Testis (tissue), 2 donors: ENCODE results near the gene THAP10.

Experiments
- CTCF ChIP-seq, 3 experiments: fragments of 450-650 bp in 2 of 3; fragments of 200-600 bp in 1 of 3; sonication (generic) in 1 of 3; IDR thresholded peaks; one replicate each; pipeline ENCODE4 v1.5.1; 2016 to 2019; ENCODE audit warnings: antibody characterized with exemption in 3 of 3, mild to moderate bottlenecking in 2 of 3, moderate library complexity in 1 of 3
- POLR2A ChIP-seq: fragments of 450-650 bp; IDR thresholded peaks from one replicate; pipeline ENCODE4 v1.6.1; 2017; ENCODE audit warnings: antibody characterized with exemption, mild to moderate bottlenecking, moderate library complexity

GRCh38 chr15:70855764-70856163, 36.5 kb downstream of the THAP10 start:
- TF ChIP-seq CTCF (IDR thresholded peaks at IDR 0.05) (no peak), POLR2A (no peak)
